Endothelial cell of umbilical vein (primary cell): Measurements from ENCODE around the gene SLC38A6. TPM values are rescaled to one million over a fixed set of nuclear protein-coding genes. Genes with fewer than 3 reads are reported as not detected.

Source experiments
- BruUV-seq: library from RNA; stranded (reverse); fragments of 400-500 nt; replicated peaks from 2 replicates; lab custom pipeline; 2021; lab: Mats Ljungman, UMichigan
- CTCF ChIA-PET: fragments of 300-600, 350-600 bp; sonication (Branson Sonifier 250); formaldehyde crosslinking; loops from one replicate; lab custom pipeline; 2021; ENCODE audit warnings: antibody characterized with exemption, inconsistent platforms; lab: Charles Lee
- POLR2A ChIA-PET: fragments of 300-600, 350-600 bp; sonication (Branson Sonifier 250); formaldehyde crosslinking; loops from one replicate; lab custom pipeline; 2021; ENCODE audit warnings: antibody characterized with exemption, inconsistent platforms; lab: Charles Lee
- DNase-seq: peaks from one replicate; pipeline ENCODE4 v3.0.0-alpha.2; 2011; ENCODE audit warnings: low read depth, low spot score
- FAIRE-seq: peaks from 2 replicates; lab custom pipeline; 2011; peaks lifted over from hg19 to GRCh38; lab: Jason Lieb, UNC
- H2AFZ ChIP-seq: 2 replicates; pipeline ENCODE4 v1.6.0; 2012; ENCODE audit warnings: low read depth, low read length, control low read depth, inconsistent platforms
- H3K27ac ChIP-seq: 2 replicates; pipeline ENCODE4 v1.5.1; 2011; ENCODE audit warnings: low read depth, mild to moderate bottlenecking, control low read depth, low read length, moderate library complexity; ENCODE audit not compliant: insufficient read depth
- H3K27me3 ChIP-seq, 2 experiments: 2 replicates each; pipeline versions ENCODE4 v1.6.0 to v1.6.1; 2011; ENCODE audit warnings: low read length in 2 of 2, mixed read lengths in 1 of 2; ENCODE audit not compliant: control insufficient read depth in 2 of 2, insufficient read depth in 2 of 2
- H3K36me3 ChIP-seq, 2 experiments: 2 replicates in 1 of 2; 3 replicates in 1 of 2; pipeline ENCODE4 v1.5.1; 2011; ENCODE audit warnings: low read length in 2 of 2, mild to moderate bottlenecking in 1 of 2, moderate library complexity in 1 of 2; ENCODE audit not compliant: control insufficient read depth in 2 of 2, insufficient read depth in 2 of 2; ENCODE audit errors: extremely low read depth in 1 of 2
- H3K4me1 ChIP-seq: 3 replicates; pipeline ENCODE4 v1.5.1; 2011; ENCODE audit warnings: mild to moderate bottlenecking, low read length; ENCODE audit not compliant: control insufficient read depth, insufficient read depth; ENCODE audit errors: extremely low read depth
- H3K4me2 ChIP-seq: 2 replicates; pipeline ENCODE4 v1.6.1; 2011; ENCODE audit warnings: low read length, control low read depth, mixed read lengths; ENCODE audit not compliant: insufficient read depth
- H3K4me3 ChIP-seq, 3 experiments: fragments of 200-600 bp in 1 of 3; sonication (generic), shearing (Covaris generic) in 1 of 3; replicated peaks in 1 of 3; 2 replicates each; pipeline ENCODE4 v1.5.1; 2011 to 2016; ENCODE audit warnings: control low read depth in 3 of 3, low read length in 3 of 3, mild to moderate bottlenecking in 2 of 3, inconsistent platforms in 1 of 3, low read depth in 1 of 3, moderate library complexity in 1 of 3; ENCODE audit not compliant: insufficient read depth in 1 of 3
- H3K79me2 ChIP-seq: 2 replicates; pipeline ENCODE4 v1.6.0; 2012; ENCODE audit warnings: low read length, inconsistent platforms; ENCODE audit not compliant: control insufficient read depth, insufficient read depth
- H3K9ac ChIP-seq: replicated peaks from 2 replicates; pipeline ENCODE3; 2011; ENCODE audit warnings: low read length, control low read depth; ENCODE audit not compliant: insufficient read depth; ENCODE audit errors: extremely low read depth
- H3K9me1 ChIP-seq: replicated peaks from 3 replicates; pipeline ENCODE4 v1.6.0; 2011; ENCODE audit warnings: mild to moderate bottlenecking, low read length; ENCODE audit not compliant: control insufficient read depth, insufficient read depth; ENCODE audit errors: extremely low read depth
- H3K9me3 ChIP-seq: replicated peaks from 2 replicates; pipeline ENCODE4 v1.5.1; 2012; ENCODE audit warnings: low read length, inconsistent platforms; ENCODE audit not compliant: control insufficient read depth, insufficient read depth
- H4K20me1 ChIP-seq: replicated peaks from 2 replicates; pipeline ENCODE3; 2011; ENCODE audit warnings: mild to moderate bottlenecking, low read length; ENCODE audit not compliant: control insufficient read depth, insufficient read depth; ENCODE audit errors: extremely low read depth
- EZH2 ChIP-seq: IDR thresholded peaks from 2 replicates; pipeline ENCODE4 v1.6.1; 2012; ENCODE audit warnings: borderline replicate concordance, low read depth, mild to moderate bottlenecking, moderate library complexity, low read length, inconsistent platforms; ENCODE audit not compliant: severe bottlenecking
- FOS ChIP-seq: IDR thresholded peaks from 2 replicates; pipeline ENCODE4 v1.6.1; 2011; ENCODE audit warnings: mild to moderate bottlenecking, low read length, moderate library complexity, borderline replicate concordance; ENCODE audit not compliant: insufficient read depth
- GATA2 ChIP-seq: IDR thresholded peaks from 2 replicates; pipeline ENCODE4 v1.7.0; 2011; ENCODE audit warnings: low read depth, mild to moderate bottlenecking, moderate library complexity, mixed read lengths, low read length; ENCODE audit not compliant: insufficient read length, insufficient read depth
- JUN ChIP-seq: IDR thresholded peaks from 2 replicates; pipeline ENCODE4 v1.6.1; 2011; ENCODE audit warnings: borderline replicate concordance, low read depth; ENCODE audit not compliant: insufficient read length, insufficient read depth
- MYC ChIP-seq: IDR thresholded peaks from one replicate; pipeline ENCODE4 v1.6.1; 2011; ENCODE audit warnings: mild to moderate bottlenecking, low read depth, low read length
- POLR2A ChIP-seq: IDR thresholded peaks from 2 replicates; pipeline ENCODE4 v1.6.1; 2012; ENCODE audit warnings: low read depth, mild to moderate bottlenecking, control low read depth, low read length
- POLR2AphosphoS5 ChIP-seq: IDR thresholded peaks from 2 replicates; pipeline ENCODE4 v1.6.1; 2012; ENCODE audit warnings: low read depth, mild to moderate bottlenecking, control low read depth, low read length, moderate library complexity; ENCODE audit not compliant: insufficient read depth
- dilution Hi-C: fragments of 300-500 bp; cut with MboI; formaldehyde crosslinking; loops from one replicate; pipeline ENCODE4 v1.15.0; 2019; ENCODE audit warnings: low sequenced_read_pairs; ENCODE audit not compliant: extremely low pct_ligation_motif_present
- intact Hi-C: fragments of 100-400 bp; cut with micrococcal nuclease; formaldehyde crosslinking; loops from one replicate; pipeline ENCODE4 v1.10.0; 2022
- polyA plus RNA-seq, 4 experiments: library from polyadenylated mRNA; depleted of rRNA in 3 of 4; stranded (reverse) in 3 of 4; unstranded in 1 of 4; fragments of >200 nt; gene quantifications; 2 replicates each; pipeline versions ENCODE4 v1.2.1 to v1.2.3, GENCODE V29; 2011 to 2012; ENCODE audit warnings: missing spikeins in 1 of 4
- total RNA-seq: library from RNA; stranded (reverse); gene quantifications from 2 replicates; pipeline ENCODE4 v1.2.3, GENCODE V29; 2021
- TF ChIP-seq, protein P1 (sequence below): IDR thresholded peaks from 2 replicates; pipeline ENCODE4 v1.6.1; 2011; ENCODE audit not compliant: insufficient read depth, insufficient read length
- TF ChIP-seq, protein P2 (sequence below), 2 donors: IDR thresholded peaks; 1 replicate in 1 of 2; 2 replicates in 1 of 2; pipeline ENCODE4 v1.5.1; 2011; ENCODE audit warnings: low read length in 2 of 2, mild to moderate bottlenecking in 2 of 2, moderate library complexity in 2 of 2, control low read depth in 1 of 2, inconsistent platforms in 1 of 2, low read depth in 1 of 2; ENCODE audit not compliant: insufficient read depth in 1 of 2; ENCODE audit errors: extremely low read depth in 1 of 2

The SLC38A6 gene
- total and polyA plus RNA-seq, 2 donors (not counting 3 experiments of a cell fraction or from before 2014, with no cell fraction given), result 17.3 to 24.6 TPM

DNA sequence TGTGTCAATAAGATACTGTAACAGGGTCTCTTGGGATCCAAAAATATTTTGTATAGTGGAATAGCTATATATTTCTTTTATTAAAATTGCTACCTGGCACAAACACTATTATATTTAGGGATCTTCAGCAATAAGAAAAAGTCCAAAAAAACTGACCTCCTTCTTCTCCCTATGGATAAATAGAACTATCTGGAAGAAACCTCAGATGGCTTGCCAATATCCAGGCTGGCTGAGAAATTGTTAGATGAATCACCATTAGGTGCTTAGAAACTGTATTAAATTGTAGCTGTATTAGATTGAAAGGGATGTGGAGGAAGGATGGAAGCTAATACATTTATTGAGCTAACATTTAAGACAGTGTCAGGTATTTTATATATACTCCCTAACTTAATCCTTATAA, 66.0 kb downstream of the SLC38A6 start:
- no peaks in the 10 kb centered on the region for H4K20me1 ChIP-seq
- H3K4me2 ChIP-seq, result no peak overlapping the region
- no peaks in the 10 kb centered on the region for H3K27me3 ChIP-seq
- H3K9me3 ChIP-seq, result no peaks in the 10 kb centered on the region
- H3K27ac ChIP-seq, result no peak overlapping the region
- ChIA-PET POLR2A (no interaction called here), CTCF (interaction anchor here (1.6 kb wide), 1 partner anchor 21 kb away, joined by 6 read pairs; no protein-coding TSS in a partner anchor)
- TF ChIP-seq MYC (no peak), JUN (no peak), FOS (no peak), POLR2AphosphoS5 (no peak), GATA2 (no peak), EZH2 (no peak), POLR2A (no peak)
- TF ChIP-seq, protein P1, sequence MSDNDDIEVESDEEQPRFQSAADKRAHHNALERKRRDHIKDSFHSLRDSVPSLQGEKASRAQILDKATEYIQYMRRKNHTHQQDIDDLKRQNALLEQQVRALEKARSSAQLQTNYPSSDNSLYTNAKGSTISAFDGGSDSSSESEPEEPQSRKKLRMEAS, result no peak
- TF ChIP-seq, protein P2, sequence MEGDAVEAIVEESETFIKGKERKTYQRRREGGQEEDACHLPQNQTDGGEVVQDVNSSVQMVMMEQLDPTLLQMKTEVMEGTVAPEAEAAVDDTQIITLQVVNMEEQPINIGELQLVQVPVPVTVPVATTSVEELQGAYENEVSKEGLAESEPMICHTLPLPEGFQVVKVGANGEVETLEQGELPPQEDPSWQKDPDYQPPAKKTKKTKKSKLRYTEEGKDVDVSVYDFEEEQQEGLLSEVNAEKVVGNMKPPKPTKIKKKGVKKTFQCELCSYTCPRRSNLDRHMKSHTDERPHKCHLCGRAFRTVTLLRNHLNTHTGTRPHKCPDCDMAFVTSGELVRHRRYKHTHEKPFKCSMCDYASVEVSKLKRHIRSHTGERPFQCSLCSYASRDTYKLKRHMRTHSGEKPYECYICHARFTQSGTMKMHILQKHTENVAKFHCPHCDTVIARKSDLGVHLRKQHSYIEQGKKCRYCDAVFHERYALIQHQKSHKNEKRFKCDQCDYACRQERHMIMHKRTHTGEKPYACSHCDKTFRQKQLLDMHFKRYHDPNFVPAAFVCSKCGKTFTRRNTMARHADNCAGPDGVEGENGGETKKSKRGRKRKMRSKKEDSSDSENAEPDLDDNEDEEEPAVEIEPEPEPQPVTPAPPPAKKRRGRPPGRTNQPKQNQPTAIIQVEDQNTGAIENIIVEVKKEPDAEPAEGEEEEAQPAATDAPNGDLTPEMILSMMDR (IDR thresholded peaks at IDR 0.05; ENCODE audit: extremely low read depth in 1 of 2, insufficient read depth in 1 of 2, low read depth in 1 of 2, low read length in 2 of 2), result no peak
- H3K9me1 ChIP-seq, result no peaks in the 10 kb centered on the region
- H2AFZ ChIP-seq, result no peak overlapping the region
- no peak overlapping the region for H3K4me3 ChIP-seq
- no peaks in the 10 kb centered on the region for H3K36me3 ChIP-seq
- intact Hi-C loops (no loop called here), dilution Hi-C loops (loop anchor here (25.0 kb wide), 1 partner anchor 410 kb away; the partner anchor contains the start of gene SIX1)
- H3K9ac ChIP-seq, result no peak overlapping the region
- no peaks in the 10 kb centered on the region for H3K4me1 ChIP-seq
- no peaks in the 10 kb centered on the region for H3K79me2 ChIP-seq
- FAIRE-seq, result no peak
- BruUV-seq, result no TSS peak
- DNase-seq, result no peak
